GM10847 (cell line): Measurements from ENCODE around the gene METTL26.

Source experiments
- POLR2A ChIP-seq: IDR thresholded peaks from 2 replicates; pipeline ENCODE4 v1.6.1; 2011; ENCODE audit not compliant: insufficient read length; ENCODE audit errors: extremely low read depth

Gene METTL26

GRCh38 chr16:592518-593306 lies 43.4 kb downstream of the METTL26 start:
- no peak for TF ChIP-seq POLR2A

- TF ChIP-seq POLR2A: no peak
These were observed 44.1 kb downstream of the METTL26 start for GRCh38 chr16:591892-592517.

DNA sequence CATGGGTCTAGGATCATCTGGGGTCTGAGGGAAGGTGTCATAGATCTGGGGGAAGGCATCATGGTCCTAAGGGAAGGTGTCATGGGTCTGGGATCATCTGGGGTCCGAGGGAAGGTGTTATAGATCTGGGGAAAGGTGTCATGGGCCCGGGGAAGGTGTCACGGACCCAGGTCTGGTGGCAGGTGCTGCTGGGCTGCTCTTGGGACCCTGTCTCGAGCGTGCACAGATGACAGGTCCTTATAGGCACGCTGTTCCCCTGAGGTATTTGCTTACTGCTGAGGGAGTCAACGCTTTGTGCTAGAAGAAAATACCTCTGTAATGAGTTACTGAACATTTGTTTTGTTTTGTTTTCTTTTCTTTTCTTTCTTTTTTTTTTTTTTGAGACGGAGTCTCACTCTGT lies 44.9 kb downstream of the METTL26 start:
- no peak for TF ChIP-seq POLR2A

DNA sequence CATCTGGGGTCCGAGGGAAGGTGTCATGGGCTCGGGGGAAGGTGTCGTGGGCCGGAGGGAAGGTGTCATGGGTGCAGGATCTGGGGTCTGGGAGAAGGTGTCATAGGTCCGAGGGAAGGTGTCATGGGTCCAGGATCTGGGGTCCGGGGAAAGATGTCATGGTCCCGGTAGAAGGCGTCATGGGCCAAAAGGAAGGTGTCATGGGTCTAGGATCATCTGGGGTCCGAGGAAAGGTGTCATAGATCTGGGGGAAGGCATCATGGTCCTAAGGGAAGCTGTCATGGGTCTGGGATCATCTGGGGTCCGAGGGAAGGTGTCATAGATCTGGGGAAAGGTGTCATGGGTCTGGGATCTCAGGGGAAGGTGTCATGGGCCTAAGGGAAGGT lies 45.3 kb downstream of the METTL26 start:
- TF ChIP-seq POLR2A: no peak

DNA sequence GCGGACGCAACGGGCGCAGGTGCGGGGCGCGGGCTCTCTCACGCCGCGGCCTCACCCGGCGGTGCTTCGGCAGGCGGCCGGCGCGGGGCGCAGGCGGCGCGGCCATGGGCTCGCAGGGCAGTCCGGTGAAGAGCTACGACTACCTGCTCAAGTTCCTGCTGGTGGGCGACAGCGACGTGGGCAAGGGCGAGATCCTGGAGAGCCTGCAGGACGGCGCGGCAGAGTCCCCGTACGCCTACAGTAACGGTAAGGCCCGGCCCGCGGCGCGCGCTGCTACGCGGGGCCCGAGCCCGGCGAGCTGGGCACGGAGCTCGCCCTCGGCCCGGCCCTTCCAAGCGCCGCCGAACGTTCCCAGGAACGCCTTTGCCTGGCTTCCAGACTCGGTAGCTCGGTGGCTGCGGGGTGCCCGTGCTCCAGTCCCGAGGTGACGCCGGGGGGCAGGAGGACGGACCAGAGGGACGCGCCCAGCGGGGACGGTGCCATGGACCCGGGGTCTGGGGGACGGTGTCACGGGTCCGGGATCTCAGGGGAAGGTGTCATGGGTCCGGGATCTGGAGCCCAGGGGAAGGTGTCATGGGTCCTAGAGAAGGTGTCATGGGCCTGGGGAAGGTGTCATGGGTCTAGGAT lies 45.8 kb downstream of the METTL26 start:
- no peak for TF ChIP-seq POLR2A

GRCh38 chr16:589658-590187 lies 46.4 kb downstream of the METTL26 start, which contains the start of gene RAB40C:
TSS of gene RAB40C (plus strand) at chr16:590066. CDS start at chr16:590292, 226 bp downstream.
- TF ChIP-seq POLR2A: no peak

- peak; percentile 89 for TF ChIP-seq POLR2A
These were observed 47.0 kb downstream of the METTL26 start for GRCh38 chr16:588889-589657.

DNA sequence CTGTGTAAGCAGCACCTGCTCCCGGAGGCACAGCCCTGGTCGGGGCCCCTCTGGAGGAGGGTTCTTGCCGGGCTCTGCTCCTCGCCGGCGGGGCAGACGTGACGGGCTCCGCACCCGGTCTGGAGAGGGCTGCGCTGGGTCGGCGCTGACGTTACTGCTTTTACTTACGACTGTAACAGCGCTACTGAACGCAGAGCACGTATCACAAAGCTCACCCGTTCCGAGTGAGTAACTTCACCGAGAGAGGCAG lies 47.5 kb downstream of the METTL26 start:
- no peak for TF ChIP-seq POLR2A

- TF ChIP-seq POLR2A: no peak
These were observed 49.2 kb downstream of the METTL26 start for GRCh38 chr16:586645-587590.

DNA sequence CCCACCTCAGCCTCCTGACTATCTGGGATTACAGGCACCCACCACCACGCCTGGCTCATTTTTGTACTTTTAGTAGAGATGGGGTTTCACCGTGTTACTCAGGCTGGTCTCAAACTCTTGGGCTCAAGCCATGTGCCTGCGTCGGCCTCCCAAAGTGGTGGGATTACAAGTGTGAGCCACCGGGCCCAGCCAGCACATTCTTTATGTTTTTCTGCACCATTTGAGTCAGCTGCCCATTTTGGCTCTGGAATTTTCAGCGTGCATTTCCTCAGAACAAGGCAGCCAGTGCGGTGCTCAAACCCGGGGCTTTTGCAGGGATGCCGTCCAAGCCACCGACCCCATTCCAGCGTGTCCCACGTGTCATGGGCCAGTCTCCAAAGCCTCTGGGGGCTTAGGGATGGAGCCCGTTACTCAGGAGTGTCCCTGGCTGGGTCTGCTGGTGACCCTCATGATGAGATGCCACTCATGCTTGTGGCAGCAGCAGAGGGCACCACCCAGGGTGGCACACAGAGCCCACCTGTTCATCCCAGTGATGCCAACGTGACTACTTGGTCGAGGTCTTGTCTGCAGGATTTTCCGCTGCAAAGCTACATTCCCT lies 50.0 kb downstream of the METTL26 start:
- no peak for TF ChIP-seq POLR2A

- no peak for TF ChIP-seq POLR2A
These were observed 50.8 kb downstream of the METTL26 start for GRCh38 chr16:585351-585750.
